Measurements from ENCODE around the gene LCE3C. TPM values are rescaled to one million over a fixed set of nuclear protein-coding genes. Genes with fewer than 3 reads are reported as not detected.

LCE3C gene
- polyA plus RNA-seq, 1 of the 3 experiments (the other 2 are of a cell fraction), result not detected

DNA sequence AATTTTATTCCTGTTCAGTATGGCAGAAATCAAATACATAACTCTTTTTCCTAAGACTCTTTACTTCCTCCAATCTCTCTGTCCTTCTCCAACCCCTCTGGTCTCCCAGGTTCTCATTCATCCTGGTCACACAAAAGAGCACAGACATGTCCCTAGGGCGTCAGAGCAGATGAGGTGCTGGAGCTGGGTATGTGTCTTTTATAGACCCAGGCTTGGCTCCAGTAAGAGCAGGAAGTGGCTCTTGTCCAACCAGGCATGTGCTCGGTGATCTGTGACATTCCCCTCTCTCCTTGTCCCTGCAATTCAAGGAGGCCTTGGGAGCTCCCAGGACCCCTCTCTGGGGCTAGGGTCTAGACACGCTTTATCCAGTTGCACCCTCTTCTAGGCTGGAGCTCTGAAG, 45.1 kb downstream of the LCE3C start (continued):
- TF ChIP-seq, protein P1, sequence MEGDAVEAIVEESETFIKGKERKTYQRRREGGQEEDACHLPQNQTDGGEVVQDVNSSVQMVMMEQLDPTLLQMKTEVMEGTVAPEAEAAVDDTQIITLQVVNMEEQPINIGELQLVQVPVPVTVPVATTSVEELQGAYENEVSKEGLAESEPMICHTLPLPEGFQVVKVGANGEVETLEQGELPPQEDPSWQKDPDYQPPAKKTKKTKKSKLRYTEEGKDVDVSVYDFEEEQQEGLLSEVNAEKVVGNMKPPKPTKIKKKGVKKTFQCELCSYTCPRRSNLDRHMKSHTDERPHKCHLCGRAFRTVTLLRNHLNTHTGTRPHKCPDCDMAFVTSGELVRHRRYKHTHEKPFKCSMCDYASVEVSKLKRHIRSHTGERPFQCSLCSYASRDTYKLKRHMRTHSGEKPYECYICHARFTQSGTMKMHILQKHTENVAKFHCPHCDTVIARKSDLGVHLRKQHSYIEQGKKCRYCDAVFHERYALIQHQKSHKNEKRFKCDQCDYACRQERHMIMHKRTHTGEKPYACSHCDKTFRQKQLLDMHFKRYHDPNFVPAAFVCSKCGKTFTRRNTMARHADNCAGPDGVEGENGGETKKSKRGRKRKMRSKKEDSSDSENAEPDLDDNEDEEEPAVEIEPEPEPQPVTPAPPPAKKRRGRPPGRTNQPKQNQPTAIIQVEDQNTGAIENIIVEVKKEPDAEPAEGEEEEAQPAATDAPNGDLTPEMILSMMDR (IDR thresholded peaks at IDR 0.05), result no peak
- no peak for TF ChIP-seq JUND (IDR thresholded peaks at IDR 0.05)
- no peak for TF ChIP-seq MXI1 (IDR thresholded peaks at IDR 0.05; ENCODE audit: low read depth, low read length)

DNA sequence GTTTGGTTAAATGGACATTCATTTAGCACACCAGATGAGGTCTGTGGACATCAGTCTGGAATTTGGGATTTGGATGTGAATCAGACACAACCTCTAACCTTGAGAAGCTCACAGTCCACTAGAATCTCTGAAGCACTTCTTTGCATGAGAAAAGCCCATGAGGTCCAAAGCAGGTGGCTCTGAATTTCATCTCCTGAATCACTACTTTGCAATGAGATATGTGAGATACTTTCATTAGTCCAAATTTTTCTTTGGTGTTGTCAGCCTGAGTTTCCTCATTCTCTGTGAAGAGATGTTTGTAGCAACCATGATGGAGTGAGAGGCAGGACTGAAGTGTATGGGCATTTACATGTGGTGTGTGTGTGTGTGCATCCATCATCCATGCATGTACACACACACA, 46.6 kb downstream of the LCE3C start:
- no peak overlapping the region for H3K4me3 ChIP-seq (ENCODE audit: low read depth in 2 of 2, low read length in 1 of 2)

More for the DNA sequence above, 46.6 kb downstream of the LCE3C start:
- H3K4me1 ChIP-seq (ENCODE audit: control insufficient read depth in 1 of 2, insufficient read depth in 2 of 2, low read depth in 1 of 2, low read length in 1 of 2), result no peaks in the 10 kb centered on the region
- no peak overlapping the region for H3K9ac ChIP-seq
- H3K36me3 ChIP-seq (replicated peaks in 1 of 2; ENCODE audit: control insufficient read depth in 1 of 2, insufficient read depth in 2 of 2, low read length in 1 of 2), result no peaks in the 10 kb centered on the region
- ChIA-PET CTCF (no interaction called here), POLR2A (no interaction called here)
- H3K79me2 ChIP-seq (ENCODE audit: insufficient read depth), result no peaks in the 10 kb centered on the region
- no peaks in the 10 kb centered on the region for H3F3A ChIP-seq (replicated peaks; ENCODE audit: insufficient read depth)
- no peak overlapping the region for H3K27ac ChIP-seq (ENCODE audit: low read depth in 2 of 2, low read length in 1 of 2)
- no peak overlapping the region for H2AFZ ChIP-seq (ENCODE audit: low read depth)
- no peak overlapping the region for H3K4me2 ChIP-seq
- H4K20me1 ChIP-seq (ENCODE audit: insufficient read depth), result no peaks in the 10 kb centered on the region
- H3K9me3 ChIP-seq, result no peaks in the 10 kb centered on the region
- no peaks in the 10 kb centered on the region for H3K27me3 ChIP-seq (ENCODE audit: insufficient read depth)
- no peaks in the 10 kb centered on the region for H3K9me2 ChIP-seq
- no peak for DNase-seq
- TF ChIP-seq POLR2AphosphoS5 (IDR thresholded peaks at IDR 0.05; ENCODE audit: low read depth, low read length) (no peak), SIN3A (IDR thresholded peaks at IDR 0.05; ENCODE audit: borderline replicate concordance, low read depth, low read length) (no peak), CHD2 (IDR thresholded peaks at IDR 0.05; ENCODE audit: low read length, partially characterized antibody) (no peak), EP300 (IDR thresholded peaks at IDR 0.05; ENCODE audit: borderline replicate concordance in 1 of 2, low read depth in 1 of 2, low read length in 1 of 2) (no peak), RFX5 (IDR thresholded peaks at IDR 0.05; ENCODE audit: low read length) (no peak)
- TF ChIP-seq, protein P2, sequence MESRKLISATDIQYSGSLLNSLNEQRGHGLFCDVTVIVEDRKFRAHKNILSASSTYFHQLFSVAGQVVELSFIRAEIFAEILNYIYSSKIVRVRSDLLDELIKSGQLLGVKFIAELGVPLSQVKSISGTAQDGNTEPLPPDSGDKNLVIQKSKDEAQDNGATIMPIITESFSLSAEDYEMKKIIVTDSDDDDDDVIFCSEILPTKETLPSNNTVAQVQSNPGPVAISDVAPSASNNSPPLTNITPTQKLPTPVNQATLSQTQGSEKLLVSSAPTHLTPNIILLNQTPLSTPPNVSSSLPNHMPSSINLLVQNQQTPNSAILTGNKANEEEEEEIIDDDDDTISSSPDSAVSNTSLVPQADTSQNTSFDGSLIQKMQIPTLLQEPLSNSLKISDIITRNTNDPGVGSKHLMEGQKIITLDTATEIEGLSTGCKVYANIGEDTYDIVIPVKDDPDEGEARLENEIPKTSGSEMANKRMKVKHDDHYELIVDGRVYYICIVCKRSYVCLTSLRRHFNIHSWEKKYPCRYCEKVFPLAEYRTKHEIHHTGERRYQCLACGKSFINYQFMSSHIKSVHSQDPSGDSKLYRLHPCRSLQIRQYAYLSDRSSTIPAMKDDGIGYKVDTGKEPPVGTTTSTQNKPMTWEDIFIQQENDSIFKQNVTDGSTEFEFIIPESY (IDR thresholded peaks at IDR 0.05; ENCODE audit: borderline replicate concordance, low read depth), result no peak

Small RNAs within 50 kb of the gene (small RNA-seq; reads per million reads assigned to genes)
- gene LCE3A (0 reads per million in 7 experiments), gene LCE3B (0 reads per million in 7 experiments)

Other genes with a start within 250 kb of the LCE3C start
- not detected in 2 replicates for gene FLG2, start 240.2 kb upstream of the LCE3C start, polyA plus RNA-seq (2012; rRNA removed)
- not detected in 2 replicates for gene CRNN, start 186.0 kb upstream of the LCE3C start, polyA plus RNA-seq (2012; rRNA removed)
- not detected in 2 replicates for gene LCE5A, start 89.4 kb upstream of the LCE3C start, polyA plus RNA-seq (2012; rRNA removed)
- not detected in 2 replicates for gene CRCT1, start 85.8 kb upstream of the LCE3C start, polyA plus RNA-seq (2012; rRNA removed)
- gene LCE3E, start 33.5 kb upstream of the LCE3C start, polyA plus RNA-seq (2012; rRNA removed), result not detected in 2 replicates
- gene LCE3D, start 19.7 kb upstream of the LCE3C start, polyA plus RNA-seq (2012; rRNA removed), result not detected in 2 replicates
- gene LCE3B, start 13.6 kb downstream of the LCE3C start, polyA plus RNA-seq (2012; rRNA removed), result not detected in 2 replicates
- gene LCE3A, start 22.9 kb downstream of the LCE3C start, polyA plus RNA-seq (2012; rRNA removed), result not detected in 2 replicates
- gene LCE2D, start 63.1 kb downstream of the LCE3C start, polyA plus RNA-seq (2012; rRNA removed), result not detected in 2 replicates
- not detected in 2 replicates for gene LCE2C, start 75.0 kb downstream of the LCE3C start, polyA plus RNA-seq (2012; rRNA removed)
- gene LCE2B, start 85.9 kb downstream of the LCE3C start, polyA plus RNA-seq (2012; rRNA removed), result not detected in 2 replicates
- not detected in 2 replicates for gene LCE2A, start 98.1 kb downstream of the LCE3C start, polyA plus RNA-seq (2012; rRNA removed)
- gene LCE4A, start 107.9 kb downstream of the LCE3C start, polyA plus RNA-seq (2012; rRNA removed), result not detected in 2 replicates
- gene KPRP, start 157.8 kb downstream of the LCE3C start, polyA plus RNA-seq (2012; rRNA removed), result not detected in 2 replicates
- gene LCE1F, start 174.9 kb downstream of the LCE3C start, polyA plus RNA-seq (2012; rRNA removed), result not detected in 2 replicates
- gene LCE1E, start 186.0 kb downstream of the LCE3C start, polyA plus RNA-seq (2012; rRNA removed), result not detected in 2 replicates
- gene LCE1D, start 196.5 kb downstream of the LCE3C start, polyA plus RNA-seq (2012; rRNA removed), result not detected in 2 replicates
- gene LCE1C, start 206.4 kb downstream of the LCE3C start, polyA plus RNA-seq (2012; rRNA removed), result not detected in 2 replicates
- not detected in 2 replicates for gene LCE1B, start 211.7 kb downstream of the LCE3C start, polyA plus RNA-seq (2012; rRNA removed)
- not detected in 2 replicates for gene LCE1A, start 227.2 kb downstream of the LCE3C start, polyA plus RNA-seq (2012; rRNA removed)
- not detected in 2 replicates for gene LCE6A, start 242.6 kb downstream of the LCE3C start, polyA plus RNA-seq (2012; rRNA removed)